HepG2 (cell line): ENCODE measurements around the gene ATP8B4. TPM values are rescaled to one million over a fixed set of nuclear protein-coding genes. Genes with fewer than 3 reads are reported as not detected.

Source experiments
- ATAC-seq: fragments of 200-7000 bp; cut with Tn5 transposase; 3 replicates; pipeline ENCODE4 v1.9.1; 2020; ENCODE audit warnings: mild to moderate bottlenecking, moderate library complexity
- BruUV-seq: library from RNA; stranded (reverse); fragments of 400-500 nt; replicated peaks from 2 replicates; lab custom pipeline; 2021; lab: Mats Ljungman, UMichigan
- CTCF ChIA-PET: fragments of 300-600 bp; formaldehyde crosslinking; extraction: SDS; loops from one replicate; lab custom pipeline; 2021; ENCODE audit warnings: low total read pairs, inconsistent platforms, low intra/inter-chr PET ratio; lab: Yijun Ruan, JAX
- POLR2A ChIA-PET: fragments of 350-600 bp; sonication (Branson Sonifier 250); formaldehyde crosslinking; loops from one replicate; lab custom pipeline; 2020; ENCODE audit warnings: antibody characterized with exemption, inconsistent platforms; lab: Yijun Ruan, JAX
- DNase-seq: peaks from one replicate; pipeline ENCODE4 v3.0.0-alpha.2; 2015; ENCODE audit warnings: low spot score
- FAIRE-seq: peaks from 3 replicates; lab custom pipeline; 2011; peaks lifted over from hg19 to GRCh38; lab: Jason Lieb, UNC
- H2AFZ ChIP-seq: one replicate; pipeline ENCODE4 v1.6.1; 2011; ENCODE audit warnings: low read length, inconsistent platforms
- H3K27ac ChIP-seq: fragments of 300-600 bp; 3 replicates; pipeline ENCODE4 v1.8.0; 2011; ENCODE audit warnings: mixed run types, mild to moderate bottlenecking, mixed read lengths, low read length, inconsistent platforms; ENCODE audit not compliant: insufficient read depth; ENCODE audit errors: extremely low read length
- H3K27me3 ChIP-seq, 2 experiments: fragments of 200-600 bp in 1 of 2; 2 replicates in 1 of 2; 3 replicates in 1 of 2; pipeline versions ENCODE4 v1.6.0 to v1.8.0; 2011; ENCODE audit warnings: low read length in 2 of 2, mild to moderate bottlenecking in 2 of 2, moderate library complexity in 2 of 2, inconsistent platforms in 1 of 2; ENCODE audit not compliant: insufficient read depth in 2 of 2, control insufficient read depth in 1 of 2
- H3K36me3 ChIP-seq, 2 experiments: fragments of 200-600 bp in 1 of 2; replicated peaks in 1 of 2; 2 replicates in 1 of 2; 3 replicates in 1 of 2; pipeline versions ENCODE4 v1.5.1 to v1.8.0; 2011; ENCODE audit warnings: low read length in 2 of 2, inconsistent platforms in 1 of 2; ENCODE audit not compliant: insufficient read depth in 2 of 2, control insufficient read depth in 1 of 2
- H3K4me1 ChIP-seq: 2 replicates; pipeline ENCODE4 v1.5.1; 2012; ENCODE audit warnings: low read length, inconsistent platforms; ENCODE audit not compliant: insufficient read depth
- H3K4me2 ChIP-seq: 2 replicates; pipeline ENCODE4 v1.6.0; 2011; ENCODE audit warnings: low read depth, low read length, inconsistent platforms
- H3K4me3 ChIP-seq, 3 experiments: fragments of 200-600 bp in 1 of 3; sonication (generic), shearing (Covaris generic) in 1 of 3; replicated peaks in 1 of 3; 2 replicates each; pipeline ENCODE4 v1.5.1; 2011 to 2016; ENCODE audit warnings: low read length in 3 of 3, inconsistent platforms in 2 of 3, low read depth in 2 of 3, mild to moderate bottlenecking in 2 of 3, control low read depth in 1 of 3, mixed read lengths in 1 of 3; ENCODE audit not compliant: insufficient read depth in 1 of 3
- H3K79me2 ChIP-seq: one replicate; pipeline ENCODE4 v1.6.1; 2011; ENCODE audit warnings: low read length, inconsistent platforms; ENCODE audit not compliant: insufficient read depth
- H3K9ac ChIP-seq: 2 replicates; pipeline ENCODE4 v1.6.0; 2011; ENCODE audit warnings: mild to moderate bottlenecking, low read depth, low read length, inconsistent platforms; ENCODE audit not compliant: insufficient read depth
- H3K9me3 ChIP-seq: 2 replicates; pipeline ENCODE4 v1.5.1; 2012; ENCODE audit warnings: mild to moderate bottlenecking, low read length
- H4K20me1 ChIP-seq: 2 replicates; pipeline ENCODE4 v1.6.0; 2011; ENCODE audit warnings: inconsistent platforms, mild to moderate bottlenecking, low read length, moderate library complexity; ENCODE audit not compliant: insufficient read depth
- FOXM1 ChIP-seq: sonication (generic); formaldehyde crosslinking; IDR thresholded peaks from 2 replicates; pipeline ENCODE4 v1.5.0; 2020; ENCODE audit warnings: missing genetic modification reagents
- HIVEP1 ChIP-seq: sonication (generic); formaldehyde crosslinking; IDR thresholded peaks from 2 replicates; pipeline ENCODE4 v1.4.0; 2020; ENCODE audit warnings: mild to moderate bottlenecking, missing genetic modification reagents
- ISX ChIP-seq: sonication (generic); formaldehyde crosslinking; conservative IDR thresholded peaks from 2 replicates; pipeline ENCODE4 v1.5.0; 2020; ENCODE audit warnings: missing genetic modification reagents
- KAT2B ChIP-seq: fragments of 150-350 bp; IDR thresholded peaks from 2 replicates; pipeline ENCODE4 v1.6.1; 2014; ENCODE audit warnings: low read depth, low read length, borderline replicate concordance
- MED8 ChIP-seq: sonication (generic); formaldehyde crosslinking; IDR thresholded peaks from 2 replicates; pipeline ENCODE4 v1.8.1; 2023; ENCODE audit warnings: mild to moderate bottlenecking, missing genetic modification reagents; ENCODE audit not compliant: insufficient replicate concordance
- MZF1 ChIP-seq: sonication (generic); formaldehyde crosslinking; IDR thresholded peaks from 2 replicates; pipeline ENCODE4 v1.8.1; 2023; ENCODE audit warnings: mild to moderate bottlenecking, missing genetic modification reagents, borderline replicate concordance
- PHF20 ChIP-seq: sonication (generic); formaldehyde crosslinking; IDR thresholded peaks from 2 replicates; pipeline ENCODE4 v1.5.0; 2020; ENCODE audit warnings: mild to moderate bottlenecking, missing genetic modification reagents
- TEF ChIP-seq: sonication (generic); formaldehyde crosslinking; IDR thresholded peaks from 2 replicates; pipeline ENCODE4 v1.5.0; 2020; ENCODE audit warnings: missing genetic modification reagents
- ZFP41 ChIP-seq: sonication (generic); formaldehyde crosslinking; IDR thresholded peaks from 2 replicates; pipeline ENCODE4 v1.4.0; 2020; ENCODE audit warnings: mild to moderate bottlenecking, missing genetic modification reagents, borderline replicate concordance
- ZNF543 ChIP-seq: sonication (generic); formaldehyde crosslinking; IDR thresholded peaks from 2 replicates; pipeline ENCODE4 v1.4.0; 2020; ENCODE audit warnings: mild to moderate bottlenecking, missing genetic modification reagents
- ZNF556 ChIP-seq: sonication (generic); formaldehyde crosslinking; IDR thresholded peaks from 2 replicates; pipeline ENCODE4 v1.4.0; 2020; ENCODE audit warnings: mild to moderate bottlenecking, missing genetic modification reagents, borderline replicate concordance
- WGBS: methylation state at CpG from one replicate; pipeline ENCODE4 v1.1.6; 2017; ENCODE audit warnings: low lambda C conversion rate; 5-methylcytosine and 5-hydroxymethylcytosine counted together
- in situ Hi-C: cut with HindIII; loops from 2 replicates; pipeline ENCODE4 v1.10.0; 2017; ENCODE audit warnings: low pct_unique_long_range_greater_than_20kb; ENCODE audit not compliant: extremely low pct_ligation_motif_present
- intact Hi-C: fragments of 100-400 bp; cut with micrococcal nuclease; formaldehyde crosslinking; loops from one replicate; pipeline ENCODE4 v1.10.0; 2022; ENCODE audit not compliant: unreplicated experiment
- polyA plus RNA-seq, 8 experiments: library from polyadenylated mRNA; depleted of rRNA in 3 of 8; stranded (reverse) in 7 of 8; unstranded in 1 of 8; fragments of >200 nt; fragmentation: Illumina TruSeq in 4 of 8; extraction: Trizol in 4 of 8; gene quantifications; 2 replicates each; pipeline versions ENCODE4 v1.2.1 to v1.2.3, GENCODE V29; 2011 to 2016; ENCODE audit warnings: low read depth in 4 of 8, missing spikeins in 1 of 8, mixed read lengths in 1 of 8; ENCODE audit not compliant: insufficient read depth in 1 of 8
- total RNA-seq, 5 experiments: library from RNA; depleted of rRNA; stranded (reverse); fragments of >200 nt; fragmentation: Illumina TruSeq; extraction: Trizol; gene quantifications; 2 replicates each; pipeline ENCODE4 v1.2.3, GENCODE V29; 2016; ENCODE audit warnings: low read depth in 1 of 5
- TF ChIP-seq, protein P1 (sequence below): sonication (generic); formaldehyde crosslinking; IDR thresholded peaks from 2 replicates; pipeline ENCODE4 v1.8.0; 2022; ENCODE audit warnings: mild to moderate bottlenecking, missing genetic modification reagents
- TF ChIP-seq, protein P2 (sequence below): sonication (generic); formaldehyde crosslinking; IDR thresholded peaks from 2 replicates; pipeline ENCODE4 v1.8.1; 2023; ENCODE audit warnings: missing genetic modification reagents, inconsistent platforms, borderline replicate concordance
- TF ChIP-seq, protein P3 (sequence below): sonication (generic); formaldehyde crosslinking; IDR thresholded peaks from 2 replicates; pipeline ENCODE4 v1.8.1; 2023; ENCODE audit warnings: mild to moderate bottlenecking, inconsistent platforms, moderate library complexity, missing genetic modification reagents, borderline replicate concordance
- TF ChIP-seq, protein P4 (sequence below), 2 experiments: IDR thresholded peaks; 2 replicates each; pipeline ENCODE4 v1.6.1; 2011 to 2012; ENCODE audit warnings: low read length in 2 of 2, borderline replicate concordance in 1 of 2, low read depth in 1 of 2, mild to moderate bottlenecking in 1 of 2, moderate library complexity in 1 of 2

The ATP8B4 gene
- total and polyA plus RNA-seq, 2 of the 13 experiments (the other 11 are each of a cell fraction or from before 2014, with no cell fraction given): 0.24 to 0.69 TPM

DNA sequence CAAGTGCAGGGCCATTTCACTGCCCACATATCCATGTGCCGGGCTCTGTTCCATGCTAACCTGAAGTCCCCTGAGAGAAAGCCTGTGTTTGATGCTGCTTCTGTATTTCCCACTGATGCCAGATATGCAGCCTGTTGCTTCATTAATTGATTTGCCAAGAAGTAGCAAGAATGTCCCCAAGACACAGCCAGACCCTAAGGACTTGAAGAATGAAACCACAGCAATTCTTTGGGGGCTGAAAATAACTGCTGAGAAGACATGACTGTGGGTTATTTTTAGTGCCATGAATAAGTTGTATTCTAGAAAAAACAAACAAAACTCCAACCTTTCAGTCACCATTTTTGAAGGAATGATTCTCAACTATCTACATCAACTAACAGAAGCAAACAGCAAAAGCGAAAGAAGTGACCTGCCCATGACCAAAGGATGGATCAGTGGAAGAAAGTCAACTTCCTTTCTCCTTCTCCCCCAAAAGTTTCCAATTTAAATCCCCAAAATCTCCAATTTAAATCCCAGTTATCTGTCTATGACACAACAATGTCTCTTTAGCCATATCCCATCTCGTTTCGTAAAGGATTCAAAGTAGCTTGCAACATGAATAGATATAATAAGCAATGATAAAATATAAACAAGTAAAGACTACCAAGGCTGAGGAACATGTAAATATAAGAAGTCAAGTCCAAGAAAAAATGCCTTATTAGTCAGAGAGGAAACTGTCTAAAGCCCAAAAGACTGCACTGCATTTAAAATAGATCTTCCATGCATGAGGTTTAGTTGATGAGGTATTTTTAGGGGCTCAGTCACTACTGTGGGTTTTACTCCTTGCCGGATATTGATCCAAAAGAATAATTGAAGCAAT, 271.4 kb downstream of the ATP8B4 start:
- CTCF ChIA-PET: no interaction called here
- no peak overlapping the region for H3K27ac ChIP-seq
- BruUV-seq: no TSS peak
- TF ChIP-seq, protein P1, sequence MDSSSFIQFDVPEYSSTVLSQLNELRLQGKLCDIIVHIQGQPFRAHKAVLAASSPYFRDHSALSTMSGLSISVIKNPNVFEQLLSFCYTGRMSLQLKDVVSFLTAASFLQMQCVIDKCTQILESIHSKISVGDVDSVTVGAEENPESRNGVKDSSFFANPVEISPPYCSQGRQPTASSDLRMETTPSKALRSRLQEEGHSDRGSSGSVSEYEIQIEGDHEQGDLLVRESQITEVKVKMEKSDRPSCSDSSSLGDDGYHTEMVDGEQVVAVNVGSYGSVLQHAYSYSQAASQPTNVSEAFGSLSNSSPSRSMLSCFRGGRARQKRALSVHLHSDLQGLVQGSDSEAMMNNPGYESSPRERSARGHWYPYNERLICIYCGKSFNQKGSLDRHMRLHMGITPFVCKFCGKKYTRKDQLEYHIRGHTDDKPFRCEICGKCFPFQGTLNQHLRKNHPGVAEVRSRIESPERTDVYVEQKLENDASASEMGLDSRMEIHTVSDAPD (CRISPR knock-in tag): no peak
- TF ChIP-seq MZF1 (CRISPR knock-in tag): no peak
- no peak for TF ChIP-seq ZNF543 (CRISPR knock-in tag)
- TF ChIP-seq MED8 (CRISPR knock-in tag): no peak
- no peak for TF ChIP-seq ISX (CRISPR knock-in tag)
- TF ChIP-seq FOXM1 (CRISPR knock-in tag): no peak
- TF ChIP-seq, protein P2, sequence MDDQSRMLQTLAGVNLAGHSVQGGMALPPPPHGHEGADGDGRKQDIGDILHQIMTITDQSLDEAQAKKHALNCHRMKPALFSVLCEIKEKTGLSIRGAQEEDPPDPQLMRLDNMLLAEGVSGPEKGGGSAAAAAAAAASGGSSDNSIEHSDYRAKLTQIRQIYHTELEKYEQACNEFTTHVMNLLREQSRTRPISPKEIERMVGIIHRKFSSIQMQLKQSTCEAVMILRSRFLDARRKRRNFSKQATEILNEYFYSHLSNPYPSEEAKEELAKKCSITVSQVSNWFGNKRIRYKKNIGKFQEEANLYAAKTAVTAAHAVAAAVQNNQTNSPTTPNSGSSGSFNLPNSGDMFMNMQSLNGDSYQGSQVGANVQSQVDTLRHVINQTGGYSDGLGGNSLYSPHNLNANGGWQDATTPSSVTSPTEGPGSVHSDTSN (CRISPR knock-in tag): no peak
- TF ChIP-seq, protein P3, sequence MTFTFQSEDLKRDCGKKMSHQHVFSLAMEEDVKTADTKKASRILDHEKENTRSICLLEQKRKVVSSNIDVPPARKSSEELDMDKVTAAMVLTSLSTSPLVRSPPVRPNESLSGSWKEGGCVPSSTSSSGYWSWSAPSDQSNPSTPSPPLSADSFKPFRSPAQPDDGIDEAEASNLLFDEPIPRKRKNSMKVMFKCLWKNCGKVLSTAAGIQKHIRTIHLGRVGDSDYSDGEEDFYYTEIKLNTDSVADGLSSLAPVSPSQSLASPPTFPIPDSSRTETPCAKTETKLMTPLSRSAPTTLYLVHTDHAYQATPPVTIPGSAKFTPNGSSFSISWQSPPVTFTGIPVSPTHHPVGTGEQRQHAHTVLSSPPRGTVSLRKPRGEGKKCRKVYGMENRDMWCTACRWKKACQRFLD (CRISPR knock-in tag): no peak
- TF ChIP-seq ZFP41 (CRISPR knock-in tag): no peak
- TF ChIP-seq, protein P4, sequence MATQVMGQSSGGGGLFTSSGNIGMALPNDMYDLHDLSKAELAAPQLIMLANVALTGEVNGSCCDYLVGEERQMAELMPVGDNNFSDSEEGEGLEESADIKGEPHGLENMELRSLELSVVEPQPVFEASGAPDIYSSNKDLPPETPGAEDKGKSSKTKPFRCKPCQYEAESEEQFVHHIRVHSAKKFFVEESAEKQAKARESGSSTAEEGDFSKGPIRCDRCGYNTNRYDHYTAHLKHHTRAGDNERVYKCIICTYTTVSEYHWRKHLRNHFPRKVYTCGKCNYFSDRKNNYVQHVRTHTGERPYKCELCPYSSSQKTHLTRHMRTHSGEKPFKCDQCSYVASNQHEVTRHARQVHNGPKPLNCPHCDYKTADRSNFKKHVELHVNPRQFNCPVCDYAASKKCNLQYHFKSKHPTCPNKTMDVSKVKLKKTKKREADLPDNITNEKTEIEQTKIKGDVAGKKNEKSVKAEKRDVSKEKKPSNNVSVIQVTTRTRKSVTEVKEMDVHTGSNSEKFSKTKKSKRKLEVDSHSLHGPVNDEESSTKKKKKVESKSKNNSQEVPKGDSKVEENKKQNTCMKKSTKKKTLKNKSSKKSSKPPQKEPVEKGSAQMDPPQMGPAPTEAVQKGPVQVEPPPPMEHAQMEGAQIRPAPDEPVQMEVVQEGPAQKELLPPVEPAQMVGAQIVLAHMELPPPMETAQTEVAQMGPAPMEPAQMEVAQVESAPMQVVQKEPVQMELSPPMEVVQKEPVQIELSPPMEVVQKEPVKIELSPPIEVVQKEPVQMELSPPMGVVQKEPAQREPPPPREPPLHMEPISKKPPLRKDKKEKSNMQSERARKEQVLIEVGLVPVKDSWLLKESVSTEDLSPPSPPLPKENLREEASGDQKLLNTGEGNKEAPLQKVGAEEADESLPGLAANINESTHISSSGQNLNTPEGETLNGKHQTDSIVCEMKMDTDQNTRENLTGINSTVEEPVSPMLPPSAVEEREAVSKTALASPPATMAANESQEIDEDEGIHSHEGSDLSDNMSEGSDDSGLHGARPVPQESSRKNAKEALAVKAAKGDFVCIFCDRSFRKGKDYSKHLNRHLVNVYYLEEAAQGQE (IDR thresholded peaks at IDR 0.05; ENCODE audit: borderline replicate concordance in 1 of 2, low read depth in 1 of 2, low read length in 2 of 2): no peak
- TF ChIP-seq KAT2B: no peak
- no peak for TF ChIP-seq HIVEP1 (CRISPR knock-in tag)
- no peak for TF ChIP-seq PHF20
- TF ChIP-seq TEF (CRISPR knock-in tag): no peak
- TF ChIP-seq ZNF556 (CRISPR knock-in tag): no peak

More for the DNA sequence above, 271.4 kb downstream of the ATP8B4 start:
- peaks cover 9% of the 10 kb centered on the region for H3K4me1 ChIP-seq
- no peak overlapping the region for H2AFZ ChIP-seq
- FAIRE-seq: no peak
- no peaks in the 10 kb centered on the region for H3K27me3 ChIP-seq
- intact Hi-C loops: no loop called here
- in situ Hi-C loops: no loop called here
- no peaks in the 10 kb centered on the region for H3K9me3 ChIP-seq
- WGBS: 55% methylated on average over 5 of the region's 5 CpGs
- no peaks in the 10 kb centered on the region for H3K79me2 ChIP-seq
- H3K9ac ChIP-seq: no peak overlapping the region
- no peak overlapping the region for H3K4me2 ChIP-seq
- no peak overlapping the region for H3K4me3 ChIP-seq
- no peaks in the 10 kb centered on the region for H4K20me1 ChIP-seq
- DNase-seq: no peak
- no peak for ATAC-seq
- POLR2A ChIA-PET: no interaction called here
- H3K36me3 ChIP-seq: no peaks in the 10 kb centered on the region
